Neural cell (in vitro differentiated cells): ENCODE results near the gene COL25A1. TPM values are rescaled to one million over a fixed set of nuclear protein-coding genes. Genes with fewer than 3 reads are reported as not detected.

Experiments used
- H2AFZ ChIP-seq: fragments of 200-600, 300-800 bp; sonication (generic), shearing (Covaris generic); 2 replicates; pipeline ENCODE4 v1.6.0; 2014; ENCODE audit warnings: low read depth, mild to moderate bottlenecking, antibody characterized with exemption, low read length, moderate library complexity
- H3F3A ChIP-seq: fragments of 200-600 bp; shearing (Covaris generic); 2 replicates; pipeline ENCODE4 v1.6.1; 2016; ENCODE audit warnings: mild to moderate bottlenecking, moderate library complexity, mixed read lengths, antibody characterized with exemption, low read length; ENCODE audit not compliant: insufficient read depth, poor library complexity, severe bottlenecking
- H3K27ac ChIP-seq: fragments of 200-600, 300-800 bp; sonication (generic), shearing (Covaris generic); 2 replicates; pipeline ENCODE4 v1.5.1; 2014; ENCODE audit warnings: mild to moderate bottlenecking, low read length, moderate library complexity
- H3K27me3 ChIP-seq: fragments of 300-800, 200-600 bp; sonication (generic), shearing (Covaris generic); 2 replicates; pipeline ENCODE4 v1.6.0; 2014; ENCODE audit warnings: mild to moderate bottlenecking, low read depth, low read length, moderate library complexity; ENCODE audit not compliant: insufficient read depth
- H3K36me3 ChIP-seq: fragments of 300-800, 200-600 bp; sonication (generic), shearing (Covaris generic); 2 replicates; pipeline ENCODE4 v1.5.1; 2014; ENCODE audit warnings: mild to moderate bottlenecking, antibody characterized with exemption, low read length, moderate library complexity; ENCODE audit not compliant: insufficient read depth
- H3K4me2 ChIP-seq: fragments of 300-800, 200-600 bp; sonication (generic), shearing (Covaris generic); 2 replicates; pipeline ENCODE4 v1.6.0; 2014; ENCODE audit warnings: mild to moderate bottlenecking, low read length
- H3K4me3 ChIP-seq: fragments of 300-800, 200-600 bp; sonication (generic), shearing (Covaris generic); 2 replicates; pipeline ENCODE4 v1.5.1; 2014; ENCODE audit warnings: mild to moderate bottlenecking, low read length, moderate library complexity
- H3K79me2 ChIP-seq: fragments of 200-600 bp; shearing (Covaris generic); replicated peaks from 2 replicates; pipeline ENCODE4 v1.6.0; 2014; ENCODE audit warnings: mild to moderate bottlenecking, low read length, moderate library complexity; ENCODE audit not compliant: insufficient read depth
- H3K9ac ChIP-seq: fragments of 300-800, 200-600 bp; sonication (generic), shearing (Covaris generic); 2 replicates; pipeline ENCODE4 v1.6.1; 2016; ENCODE audit warnings: mild to moderate bottlenecking, low read length, mixed read lengths
- H3K9me2 ChIP-seq: fragments of 200-600 bp; shearing (Covaris generic); 2 replicates; pipeline ENCODE4 v1.6.1; 2016; ENCODE audit warnings: mild to moderate bottlenecking, low read length, mixed read lengths; ENCODE audit not compliant: insufficient read depth
- H3K9me3 ChIP-seq: fragments of 200-600, 300-800 bp; sonication (generic), shearing (Covaris generic); 2 replicates; pipeline ENCODE4 v1.6.1; 2016; ENCODE audit warnings: mild to moderate bottlenecking, mixed run types, low read length, moderate library complexity, mixed read lengths
- H4K20me1 ChIP-seq: fragments of 200-600 bp; shearing (Covaris generic); 2 replicates; pipeline ENCODE4 v1.6.1; 2016; ENCODE audit warnings: mild to moderate bottlenecking, mixed run types; ENCODE audit not compliant: insufficient read depth
- EP300 ChIP-seq: fragments of 450-650 bp; conservative IDR thresholded peaks from 2 replicates; pipeline ENCODE4 v1.6.1; 2014; ENCODE audit warnings: antibody characterized with exemption, mild to moderate bottlenecking, moderate library complexity; ENCODE audit not compliant: poor library complexity, severe bottlenecking
- EZH2 ChIP-seq: fragments of 200-600, 300-800 bp; shearing (Covaris generic), sonication (generic); IDR thresholded peaks from 2 replicates; pipeline ENCODE4 v1.6.1; 2014; ENCODE audit warnings: antibody characterized with exemption, low read length, borderline replicate concordance, mild to moderate bottlenecking; ENCODE audit not compliant: insufficient read depth, poor library complexity, severe bottlenecking
- MXI1 ChIP-seq: fragments of 450-650 bp; conservative IDR thresholded peaks from 2 replicates; pipeline ENCODE4 v1.6.1; 2014; ENCODE audit warnings: antibody characterized with exemption, mild to moderate bottlenecking; ENCODE audit not compliant: poor library complexity, severe bottlenecking
- POLR2AphosphoS5 ChIP-seq: IDR thresholded peaks from 2 replicates; pipeline ENCODE4 v1.6.1; 2012
- RAD21 ChIP-seq: fragments of 450-650 bp; conservative IDR thresholded peaks from 2 replicates; pipeline ENCODE4 v1.6.1; 2014; ENCODE audit warnings: antibody characterized with exemption, mild to moderate bottlenecking, moderate library complexity
- SMC3 ChIP-seq: fragments of 450-650 bp; conservative IDR thresholded peaks from 2 replicates; pipeline ENCODE4 v1.6.1; 2014; ENCODE audit warnings: antibody characterized with exemption, mild to moderate bottlenecking, moderate library complexity; ENCODE audit not compliant: poor library complexity
- TAF1 ChIP-seq: IDR thresholded peaks from 2 replicates; pipeline ENCODE4 v1.6.1; 2012; ENCODE audit warnings: low read depth
- polyA plus RNA-seq: library from polyadenylated mRNA; depleted of rRNA; stranded (reverse); fragments of >200 nt; gene quantifications from 2 replicates; pipeline ENCODE4 v1.2.3, GENCODE V29; 2014
- TF ChIP-seq, protein P1 (sequence below): fragments of 450-650 bp; IDR thresholded peaks from 2 replicates; pipeline ENCODE4 v1.5.1; 2014; ENCODE audit warnings: antibody characterized with exemption, mild to moderate bottlenecking, moderate library complexity; ENCODE audit not compliant: poor library complexity, severe bottlenecking
- TF ChIP-seq, protein P2 (sequence below): IDR thresholded peaks from 2 replicates; pipeline ENCODE4 v1.6.1; 2012; ENCODE audit warnings: borderline replicate concordance

The COL25A1 gene
- polyA plus RNA-seq, 1 donor from 2014 or later = 32.3 TPM

DNA sequence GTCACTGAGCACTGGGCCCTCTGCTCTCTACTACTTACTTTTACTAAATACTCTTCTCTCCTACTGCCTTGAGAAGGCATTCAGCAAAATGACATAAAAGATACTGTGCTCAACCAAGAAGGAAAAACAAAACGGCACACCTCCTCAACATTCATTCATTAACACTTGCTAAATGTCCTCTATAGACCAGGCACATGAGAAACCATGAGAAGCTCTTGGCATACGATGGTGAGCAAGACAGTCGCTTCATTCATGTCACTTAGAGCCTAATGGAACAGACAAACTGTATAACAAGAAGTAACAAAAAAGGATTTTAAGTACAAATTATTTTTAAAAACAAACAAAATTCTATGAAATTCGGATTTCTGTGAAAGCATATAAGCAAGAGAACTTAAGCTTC lies 38.7 kb downstream of the COL25A1 start:
- no peaks in the 10 kb centered on the region for H3F3A ChIP-seq
- H2AFZ ChIP-seq = no peak overlapping the region

DNA sequence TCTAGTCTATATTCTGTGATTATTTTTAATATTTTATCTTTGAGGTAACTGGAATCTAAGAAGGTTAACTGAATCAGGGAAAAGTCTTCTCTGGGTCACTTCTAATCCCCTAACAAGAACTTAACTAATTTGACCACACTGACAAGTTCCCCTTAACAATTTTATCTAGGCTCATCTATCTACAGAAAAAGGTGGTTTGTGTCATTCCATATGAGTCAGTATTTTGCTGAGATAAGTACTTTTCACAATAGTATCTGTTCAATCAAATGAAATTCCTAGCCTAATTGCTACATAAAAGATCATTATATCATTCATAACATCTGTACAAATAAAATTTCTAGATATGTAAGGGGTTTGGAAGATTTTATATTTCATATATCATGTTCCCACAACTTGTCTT lies 45.6 kb downstream of the COL25A1 start:
- no peaks in the 10 kb centered on the region for H4K20me1 ChIP-seq
- no peaks in the 10 kb centered on the region for H3K9me2 ChIP-seq
- H3K9me3 ChIP-seq = no peaks in the 10 kb centered on the region
- H3F3A ChIP-seq = no peaks in the 10 kb centered on the region
- no peaks in the 10 kb centered on the region for H3K36me3 ChIP-seq
- no peaks in the 10 kb centered on the region for H3K79me2 ChIP-seq
- TF ChIP-seq, protein P1, sequence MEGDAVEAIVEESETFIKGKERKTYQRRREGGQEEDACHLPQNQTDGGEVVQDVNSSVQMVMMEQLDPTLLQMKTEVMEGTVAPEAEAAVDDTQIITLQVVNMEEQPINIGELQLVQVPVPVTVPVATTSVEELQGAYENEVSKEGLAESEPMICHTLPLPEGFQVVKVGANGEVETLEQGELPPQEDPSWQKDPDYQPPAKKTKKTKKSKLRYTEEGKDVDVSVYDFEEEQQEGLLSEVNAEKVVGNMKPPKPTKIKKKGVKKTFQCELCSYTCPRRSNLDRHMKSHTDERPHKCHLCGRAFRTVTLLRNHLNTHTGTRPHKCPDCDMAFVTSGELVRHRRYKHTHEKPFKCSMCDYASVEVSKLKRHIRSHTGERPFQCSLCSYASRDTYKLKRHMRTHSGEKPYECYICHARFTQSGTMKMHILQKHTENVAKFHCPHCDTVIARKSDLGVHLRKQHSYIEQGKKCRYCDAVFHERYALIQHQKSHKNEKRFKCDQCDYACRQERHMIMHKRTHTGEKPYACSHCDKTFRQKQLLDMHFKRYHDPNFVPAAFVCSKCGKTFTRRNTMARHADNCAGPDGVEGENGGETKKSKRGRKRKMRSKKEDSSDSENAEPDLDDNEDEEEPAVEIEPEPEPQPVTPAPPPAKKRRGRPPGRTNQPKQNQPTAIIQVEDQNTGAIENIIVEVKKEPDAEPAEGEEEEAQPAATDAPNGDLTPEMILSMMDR = no peak
- H3K27me3 ChIP-seq = no peaks in the 10 kb centered on the region
- H3K27ac ChIP-seq = no peak overlapping the region
- no peak overlapping the region for H3K4me3 ChIP-seq
- H3K9ac ChIP-seq = no peak overlapping the region
- no peak overlapping the region for H2AFZ ChIP-seq
- no peak overlapping the region for H3K4me2 ChIP-seq

More for the DNA sequence above, 38.7 kb downstream of the COL25A1 start:
- no peaks in the 10 kb centered on the region for H3K79me2 ChIP-seq
- H3K4me2 ChIP-seq = no peak overlapping the region
- H3K36me3 ChIP-seq = no peaks in the 10 kb centered on the region
- H3K9me3 ChIP-seq = no peaks in the 10 kb centered on the region
- no peak overlapping the region for H3K9ac ChIP-seq
- no peaks in the 10 kb centered on the region for H3K9me2 ChIP-seq
- no peak overlapping the region for H3K4me3 ChIP-seq
- no peak for TF ChIP-seq MXI1
- TF ChIP-seq EP300 = no peak
- H4K20me1 ChIP-seq = no peaks in the 10 kb centered on the region
- no peak overlapping the region for H3K27ac ChIP-seq
- H3K27me3 ChIP-seq = no peaks in the 10 kb centered on the region

DNA sequence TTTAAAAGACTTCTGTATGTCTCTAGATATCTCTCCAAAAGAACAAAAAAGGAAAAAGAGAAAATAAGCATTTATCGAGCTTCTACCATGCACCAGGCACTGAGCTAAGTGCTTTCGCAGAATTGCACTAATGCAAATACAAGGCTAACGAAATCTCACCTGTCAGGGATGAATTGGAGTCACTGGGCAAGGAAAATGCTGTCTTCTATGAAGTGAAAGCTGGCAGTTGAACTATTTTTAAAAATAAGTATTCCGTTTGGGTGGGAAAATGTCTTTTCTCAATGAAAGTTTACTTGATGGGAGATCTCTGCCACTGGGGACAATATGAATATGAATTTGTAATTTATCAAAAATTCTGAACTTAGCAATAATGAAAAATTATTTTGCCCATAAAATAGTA lies 47.6 kb downstream of the COL25A1 start:
- Histone ChIP-seq H3K9ac (no peak overlapping the region), H4K20me1 (no peaks in the 10 kb centered on the region), H3K27me3 (no peaks in the 10 kb centered on the region)

More for the DNA sequence above, 47.6 kb downstream of the COL25A1 start:
- H3K4me2 ChIP-seq = no peak overlapping the region
- no peaks in the 10 kb centered on the region for H3K36me3 ChIP-seq
- H3K79me2 ChIP-seq = no peaks in the 10 kb centered on the region
- no peaks in the 10 kb centered on the region for H3K9me3 ChIP-seq
- no peaks in the 10 kb centered on the region for H3K9me2 ChIP-seq
- H3F3A ChIP-seq = no peaks in the 10 kb centered on the region
- H3K27ac ChIP-seq = no peak overlapping the region
- H3K4me3 ChIP-seq = no peak overlapping the region
- TF ChIP-seq POLR2AphosphoS5 (no peak), EP300 (no peak), SMC3 (no peak), RAD21 (no peak), TAF1 (no peak), MXI1 (no peak), EZH2 (no peak)
- TF ChIP-seq, protein P2, sequence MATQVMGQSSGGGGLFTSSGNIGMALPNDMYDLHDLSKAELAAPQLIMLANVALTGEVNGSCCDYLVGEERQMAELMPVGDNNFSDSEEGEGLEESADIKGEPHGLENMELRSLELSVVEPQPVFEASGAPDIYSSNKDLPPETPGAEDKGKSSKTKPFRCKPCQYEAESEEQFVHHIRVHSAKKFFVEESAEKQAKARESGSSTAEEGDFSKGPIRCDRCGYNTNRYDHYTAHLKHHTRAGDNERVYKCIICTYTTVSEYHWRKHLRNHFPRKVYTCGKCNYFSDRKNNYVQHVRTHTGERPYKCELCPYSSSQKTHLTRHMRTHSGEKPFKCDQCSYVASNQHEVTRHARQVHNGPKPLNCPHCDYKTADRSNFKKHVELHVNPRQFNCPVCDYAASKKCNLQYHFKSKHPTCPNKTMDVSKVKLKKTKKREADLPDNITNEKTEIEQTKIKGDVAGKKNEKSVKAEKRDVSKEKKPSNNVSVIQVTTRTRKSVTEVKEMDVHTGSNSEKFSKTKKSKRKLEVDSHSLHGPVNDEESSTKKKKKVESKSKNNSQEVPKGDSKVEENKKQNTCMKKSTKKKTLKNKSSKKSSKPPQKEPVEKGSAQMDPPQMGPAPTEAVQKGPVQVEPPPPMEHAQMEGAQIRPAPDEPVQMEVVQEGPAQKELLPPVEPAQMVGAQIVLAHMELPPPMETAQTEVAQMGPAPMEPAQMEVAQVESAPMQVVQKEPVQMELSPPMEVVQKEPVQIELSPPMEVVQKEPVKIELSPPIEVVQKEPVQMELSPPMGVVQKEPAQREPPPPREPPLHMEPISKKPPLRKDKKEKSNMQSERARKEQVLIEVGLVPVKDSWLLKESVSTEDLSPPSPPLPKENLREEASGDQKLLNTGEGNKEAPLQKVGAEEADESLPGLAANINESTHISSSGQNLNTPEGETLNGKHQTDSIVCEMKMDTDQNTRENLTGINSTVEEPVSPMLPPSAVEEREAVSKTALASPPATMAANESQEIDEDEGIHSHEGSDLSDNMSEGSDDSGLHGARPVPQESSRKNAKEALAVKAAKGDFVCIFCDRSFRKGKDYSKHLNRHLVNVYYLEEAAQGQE = no peak
- TF ChIP-seq, protein P1 = no peak
- no peak overlapping the region for H2AFZ ChIP-seq
